ENCODE results near the gene FAM20C.

Gene FAM20C

GRCh38 chr7:211033-211714, 18.8 kb downstream of the FAM20C start:
- DNase-seq: no peak

GRCh38 chr7:211715-212058, 19.3 kb downstream of the FAM20C start:
- no peak for DNase-seq

GRCh38 chr7:212754-213153, 20.4 kb downstream of the FAM20C start:
- no peak for DNase-seq

- no peak for DNase-seq
Observed at GRCh38 chr7:213324-213993, 21.1 kb downstream of the FAM20C start.

GRCh38 chr7:214410-215212, 22.2 kb downstream of the FAM20C start:
- no peak for DNase-seq

- no peak for DNase-seq
Observed at GRCh38 chr7:216360-217300, 24.3 kb downstream of the FAM20C start.

- no peak for DNase-seq
Observed at GRCh38 chr7:217781-218180, 25.4 kb downstream of the FAM20C start.

- DNase-seq: no peak
Observed at GRCh38 chr7:218316-218715, 25.9 kb downstream of the FAM20C start.

- no peak for DNase-seq
Observed at GRCh38 chr7:218896-219580, 26.7 kb downstream of the FAM20C start.

GRCh38 chr7:219581-220150, 27.3 kb downstream of the FAM20C start:
- DNase-seq: no peak

GRCh38 chr7:220151-220841, 27.9 kb downstream of the FAM20C start:
- no peak for DNase-seq

- DNase-seq: no peak
Observed at GRCh38 chr7:221978-222715, 29.8 kb downstream of the FAM20C start.

- no peak for DNase-seq
Observed at GRCh38 chr7:222716-223041, 30.3 kb downstream of the FAM20C start.

GRCh38 chr7:223118-223800, 30.9 kb downstream of the FAM20C start:
- DNase-seq: no peak

- DNase-seq: no peak
Observed at GRCh38 chr7:223861-224260, 31.5 kb downstream of the FAM20C start.

- DNase-seq: no peak
Observed at GRCh38 chr7:226281-226895, 34.0 kb downstream of the FAM20C start.

GRCh38 chr7:227926-228325, 35.6 kb downstream of the FAM20C start:
- DNase-seq: no peak

GRCh38 chr7:228610-229009, 36.2 kb downstream of the FAM20C start:
- no peak for DNase-seq

GRCh38 chr7:229184-229964, 37.0 kb downstream of the FAM20C start:
- no peak for DNase-seq
